SK-MEL-5 (cell line): ENCODE results near the gene EPPIN. TPM values are rescaled to one million over a fixed set of nuclear protein-coding genes. Genes with fewer than 3 reads are reported as not detected.

Experiments
- DNase-seq: peaks from one replicate; pipeline ENCODE4 v3.0.0-alpha.2; 2016; ENCODE audit warnings: low read depth, low spot score
- in situ Hi-C: cut with HindIII; loops from 2 replicates; pipeline ENCODE4 v1.10.0; 2016; ENCODE audit warnings: low sequenced_read_pairs, high pct_unique_total_duplicates, low pct_unique_long_range_greater_than_20kb
- small RNA-seq, 2 experiments: library from RNA; depleted of rRNA; stranded (forward); fragments of <200 nt; gene quantifications; one replicate each; pipeline ENCODE3, GENCODE V24; 2014
- total RNA-seq: library from RNA; depleted of rRNA; stranded (reverse); fragments of >200 nt; shearing (Covaris generic); gene quantifications from 2 replicates; pipeline ENCODE4 v1.2.3, GENCODE V29; 2014; rRNA removed

Gene EPPIN
- total RNA-seq, 1 experiment from 2014 or later = not detected

GRCh38 chr20:45501600-45501999 lies 45.6 kb downstream of the EPPIN start:
- no peak for DNase-seq
- in situ Hi-C loops = no loop called here

- in situ Hi-C loops = no loop called here
- DNase-seq = no peak
Observed at GRCh38 chr20:45500022-45500421, 47.2 kb downstream of the EPPIN start.

GRCh38 chr20:45497971-45498494 lies 49.2 kb downstream of the EPPIN start:
- in situ Hi-C loops = no loop called here
- no peak for DNase-seq

GRCh38 chr20:45496166-45496565 lies 51.0 kb downstream of the EPPIN start:
- no peak for DNase-seq
- in situ Hi-C loops = no loop called here

- in situ Hi-C loops = no loop called here
- DNase-seq = no peak
Observed at GRCh38 chr20:45495501-45495941, 51.7 kb downstream of the EPPIN start.

Small RNA genes within 50 kb of the gene (small RNA-seq; reads per million reads assigned to genes)
- 0 reads per million in 2 experiments for gene AL031663.1
- gene HSPD1P21 = 0 reads per million in 2 experiments
- gene RNA5SP485 = 0.02 to 0.24 reads per million in 2 experiments

Other genes with a start within 250 kb of the EPPIN start
- gene RBPJL, start 240.6 kb downstream of the EPPIN start, total RNA-seq = not detected in 2 replicates
- gene MATN4, start 239.1 kb downstream of the EPPIN start, total RNA-seq = 0.42 and 0.59 TPM in 2 replicates
- 16.1 and 17.5 TPM in 2 replicates for gene SDC4, start 199.0 kb downstream of the EPPIN start, total RNA-seq
- 23.6 and 31.0 TPM in 2 replicates for gene SYS1, start 184.2 kb downstream of the EPPIN start, total RNA-seq
- gene TP53TG5, start 169.1 kb downstream of the EPPIN start, total RNA-seq = not detected in 2 replicates
- 0.77 and 1.5 TPM in 2 replicates for gene DBNDD2, start 139.1 kb downstream of the EPPIN start, total RNA-seq
- gene PIGT, start 131.3 kb downstream of the EPPIN start, total RNA-seq = 179 and 191 TPM in 2 replicates
- not detected in 2 replicates for gene WFDC2, start 77.6 kb downstream of the EPPIN start, total RNA-seq
- not detected in 2 replicates for gene SPINT3, start 31.8 kb downstream of the EPPIN start, total RNA-seq
- gene WFDC6, start 7.9 kb downstream of the EPPIN start, total RNA-seq = not detected in 2 replicates
- gene WFDC8, start 31.9 kb upstream of the EPPIN start, total RNA-seq = not detected in 2 replicates
- not detected in 2 replicates for gene WFDC10A, start 82.3 kb upstream of the EPPIN start, total RNA-seq
- gene WFDC9, start 83.9 kb upstream of the EPPIN start, total RNA-seq = not detected in 2 replicates
- not detected in 2 replicates for gene WFDC11, start 122.8 kb upstream of the EPPIN start, total RNA-seq
- gene WFDC13, start 154.6 kb upstream of the EPPIN start, total RNA-seq = not detected in 2 replicates
- gene WFDC10B, start 157.6 kb upstream of the EPPIN start, total RNA-seq = not detected in 2 replicates
- not detected in 2 replicates for gene SPINT4, start 174.9 kb upstream of the EPPIN start, total RNA-seq
- gene WFDC3, start 244.5 kb upstream of the EPPIN start, total RNA-seq = 0.58 TPM in 1 of 2 replicates, not detected in the other
- gene DNTTIP1, start 244.6 kb upstream of the EPPIN start, total RNA-seq = 26.4 and 31.6 TPM in 2 replicates